ENCODE data around the gene KLC3.

GRCh38 chr19:45305421-45305820 lies 35.1 kb upstream of the KLC3 start:
- no peak for TF ChIP-seq CTCF (IDR thresholded peaks at IDR 0.05 in 2 of 3, conservative IDR thresholded peaks at IDR 0.05 in 1 of 3; ENCODE audit: borderline replicate concordance in 1 of 3, insufficient read depth in 1 of 3, low read depth in 2 of 3, low read length in 2 of 3)
- TF ChIP-seq POLR2A (IDR thresholded peaks at IDR 0.05; ENCODE audit: borderline replicate concordance, extremely low read depth, insufficient read depth, insufficient read length) = no peak
- TF ChIP-seq MAX (IDR thresholded peaks at IDR 0.05) = no peak
- no peak for TF ChIP-seq CEBPB (IDR thresholded peaks at IDR 0.05; ENCODE audit: low read depth)
- TF ChIP-seq POLR2AphosphoS5 (IDR thresholded peaks at IDR 0.05; ENCODE audit: low read depth, low read length) = no peak
- TF ChIP-seq REST (IDR thresholded peaks at IDR 0.05; ENCODE audit: low read depth) = no peak
- no peak for TF ChIP-seq ZFX (IDR thresholded peaks at IDR 0.05)
- no peak for TF ChIP-seq YY1 (IDR thresholded peaks at IDR 0.05; ENCODE audit: extremely low read depth, insufficient replicate concordance, low read depth, low read length)
- no peak for TF ChIP-seq EZH2 (IDR thresholded peaks at IDR 0.05)

All from HCT116 (cell line).